Heart left ventricle (tissue), 16 donors: ENCODE data around the gene FTO. TPM values are rescaled to one million over a fixed set of nuclear protein-coding genes. Genes with fewer than 3 reads are reported as not detected.

Source experiments
- ATAC-seq, 4 donors: fragments of 200-7000 bp; cut with Tn5 transposase; one replicate each; pipeline ENCODE4 v1.9.1; 2020 to 2022; ENCODE audit warnings: moderate library complexity in 4 of 4, mild to moderate bottlenecking in 3 of 4, moderate number of reproducible peaks in 1 of 4
- DNase-seq, 5 donors: peaks; one replicate each; pipeline ENCODE4 v3.0.0-alpha.2; 2020
- H3K27ac ChIP-seq, 12 donors: fragments of 200-600 bp; sonication (generic) in 4 of 12; one replicate each; pipeline versions ENCODE4 v1.5.0 to v1.8.0; 2016 to 2022; ENCODE audit warnings: mild to moderate bottlenecking in 2 of 12
- H3K27me3 ChIP-seq, 9 donors: fragments of 200-600 bp; sonication (generic) in 2 of 9; one replicate each; pipeline versions ENCODE4 v1.5.1 to v1.8.0; 2016 to 2022; ENCODE audit warnings: mild to moderate bottlenecking in 3 of 9
- H3K36me3 ChIP-seq, 9 donors: fragments of 200-600 bp; sonication (generic) in 2 of 9; one replicate each; pipeline versions ENCODE4 v1.5.0 to v1.8.0; 2018 to 2022; ENCODE audit warnings: mild to moderate bottlenecking in 2 of 9
- H3K4me1 ChIP-seq, 12 donors: fragments of 200-600 bp; sonication (generic) in 4 of 12; one replicate each; pipeline versions ENCODE4 v1.5.0 to v1.8.0; 2016 to 2022; ENCODE audit warnings: mild to moderate bottlenecking in 3 of 12
- H3K4me3 ChIP-seq, 12 donors: fragments of 200-600 bp; sonication (generic) in 4 of 12; one replicate each; pipeline versions ENCODE4 v1.5.0 to v1.8.0; 2017 to 2022; ENCODE audit warnings: mild to moderate bottlenecking in 9 of 12, moderate library complexity in 4 of 12
- H3K9me3 ChIP-seq, 12 donors: fragments of 200-600 bp; sonication (generic) in 4 of 12; one replicate each; pipeline versions ENCODE4 v1.5.0 to v1.8.0; 2016 to 2022; ENCODE audit warnings: mild to moderate bottlenecking in 1 of 12
- CTCF ChIP-seq, 12 donors: fragments of 200-600 bp; sonication (generic) in 4 of 12; IDR thresholded peaks; one replicate each; pipeline versions ENCODE4 v1.5.0 to v1.8.0; 2018 to 2022; ENCODE audit warnings: antibody characterized with exemption in 12 of 12, mild to moderate bottlenecking in 5 of 12
- POLR2A ChIP-seq, 2 donors: fragments of 450-650 bp; IDR thresholded peaks; one replicate each; pipeline ENCODE4 v1.6.1; 2017; ENCODE audit warnings: antibody characterized with exemption in 2 of 2, mild to moderate bottlenecking in 2 of 2, moderate library complexity in 2 of 2
- whole genome bisulfite sequencing, 4 donors: extraction: QIAGEN DNeasy Blood & Tissue Kit in 2 of 4; methylation state at CpG; one replicate each; pipeline versions ENCODE4 v1.1.5 to v1.1.7; 2013 to 2018; 5-methylcytosine and 5-hydroxymethylcytosine counted together
- intact Hi-C, 10 donors: fragments of 100-400 bp; cut with DNase I; formaldehyde crosslinking; loops; one replicate each; pipeline versions ENCODE4 v1.11.1 to v1.14.2; 2022
- polyA plus RNA-seq, 2 donors: library from polyadenylated mRNA; stranded (reverse); fragments of 200-250 nt; gene quantifications; one replicate each; pipeline ENCODE4 v1.2.3, GENCODE V29; 2013
- total RNA-seq, 9 donors: library from RNA; depleted of rRNA in 2 of 9; stranded (reverse); fragments of >200 nt in 2 of 9; fragmentation: NEBNext Ultra II Directional in 3 of 9; extraction: Animal tissue kit (Norgen Biotek cat#: 25700) in 3 of 9; gene quantifications; one replicate each; pipeline versions ENCODE4 v1.1.0 to v1.2.4, GENCODE V29; 2016 to 2023
- donor health status: ischemic (EF 13 %, LVEDD 7.1; RV severe dilation, severe dysfunction).
- donor health status: healthy with polysubstance abuse.
- donor health status: DM: no; HTN: yes; CAD: no.
- donor health status: DM: no; HTN: no; CAD: no.
- donor health status: ischemic (EF 25% LVEDD 6.9; RV normal size, moderate dysfunction).
- donor health status: ischemic (EF 25% LVEDD 5.7; RV mildly dilated, moderate dysfunction).
- donor health status: healthy.
- donor health status: DM: yes; HTN: yes; CAD: no.
- donor health status: ischemic (EF 35%, LVEDD 5.7; RV mildly dilated, moderate dysfunction).
- donor health status: nonischemic (EF 11% LVEDD 7.7; RV severe dilation, severe dysfunction).
- donor health status: DM: yes; HTN: yes; CAD: no.
- donor health status: PGD.
- donor health status: ischemic (EF 29% LVEDD 5.4; RV normal size, mild dysfunction).
- donor health status: nonischemic (EF 23%, LVEDD 6.1; RV moderate dilation, normal function).

FTO gene
- total and polyA plus RNA-seq, 11 donors, result 11.8 to 105 (median 86.8) TPM

GRCh38 chr16:53913920-53914319 lies 210.0 kb downstream of the FTO start:
- 76 to 92% (median 87%) methylated on average over 9 of the region's 9 CpGs for WGBS, 4 donors
- peaks cover 0 to 45% (median 25%) of the 10 kb centered on the region in 12 donors for H3K4me1 ChIP-seq
- no peaks in the 10 kb centered on the region for H3K36me3 ChIP-seq
- ATAC-seq (peak in 2 of 4 donors; percentile 35 to 36), DNase-seq (no peak)
- no peak overlapping the region for H3K4me3 ChIP-seq
- H3K27me3 ChIP-seq, result no peaks in the 10 kb centered on the region
- intact Hi-C loops, result no loop called here
- H3K27ac ChIP-seq, result peak overlapping the region in 8 of 12 donors; percentile 42 to 77 (median 60)
- no peak for TF ChIP-seq CTCF (IDR thresholded peaks at IDR 0.05)
- TF ChIP-seq POLR2A (IDR thresholded peaks at IDR 0.05), result no peak
- no peaks in the 10 kb centered on the region for H3K9me3 ChIP-seq

- intact Hi-C loops, result no loop called here
- 92 to 97% (median 95%) methylated on average over 3 of the region's 3 CpGs for WGBS, 4 donors
- H3K27ac ChIP-seq, result no peak overlapping the region
- no peaks in the 10 kb centered on the region for H3K27me3 ChIP-seq
- no peaks in the 10 kb centered on the region for H3K9me3 ChIP-seq
- DNase-seq (no peak), ATAC-seq (no peak)
- H3K4me3 ChIP-seq, result no peak overlapping the region
- H3K36me3 ChIP-seq, result no peaks in the 10 kb centered on the region
- H3K4me1 ChIP-seq, result peaks cover 0 to 45% (median 25%) of the 10 kb centered on the region in 12 donors
- no peak for TF ChIP-seq POLR2A (IDR thresholded peaks at IDR 0.05)
- no peak for TF ChIP-seq CTCF (IDR thresholded peaks at IDR 0.05)
These were observed 210.8 kb downstream of the FTO start for GRCh38 chr16:53914736-53915135.

- Histone ChIP-seq H3K4me3 (no peak overlapping the region), H3K9me3 (no peaks in the 10 kb centered on the region), H3K4me1 (peaks cover 0 to 45% (median 25%) of the 10 kb centered on the region in 12 donors), H3K36me3 (no peaks in the 10 kb centered on the region), H3K27ac (peak overlapping the region in 3 of 12 donors; percentile 17 to 53 (median 28)), H3K27me3 (no peaks in the 10 kb centered on the region)
- ATAC-seq (peak in 1 of 4 donors; percentile 25), DNase-seq (no peak)
- intact Hi-C loops, result no loop called here
- 64 to 69% (median 66%) methylated on average over 5 of the region's 5 CpGs for WGBS, 4 donors
- TF ChIP-seq POLR2A (IDR thresholded peaks at IDR 0.05), result no peak
These were observed 211.7 kb downstream of the FTO start for GRCh38 chr16:53915452-53916160.

GRCh38 chr16:53920988-53921387 lies 217.0 kb downstream of the FTO start:
- no peak overlapping the region for H3K27ac ChIP-seq
- ATAC-seq, result no peak
- intact Hi-C loops, result no loop called here
- no peaks in the 10 kb centered on the region for H3K27me3 ChIP-seq
- peaks cover 0 to 13% (median 0%) of the 10 kb centered on the region in 12 donors for H3K4me1 ChIP-seq
- TF ChIP-seq CTCF (IDR thresholded peaks at IDR 0.05), result no peak
- no peak for TF ChIP-seq POLR2A (IDR thresholded peaks at IDR 0.05)
- no peaks in the 10 kb centered on the region for H3K9me3 ChIP-seq
- no peaks in the 10 kb centered on the region for H3K36me3 ChIP-seq
- no peak overlapping the region for H3K4me3 ChIP-seq
- WGBS, 4 donors, result 58 to 82% (median 74%) methylated on average over 3 of the region's 3 CpGs
- no peak for DNase-seq
